Activated naive CD4-positive, alpha-beta T cell treated with anti-CD3 and anti-CD28 coated beads for 36 hours (primary cell): ENCODE data around the gene AQR. TPM values are rescaled to one million over a fixed set of nuclear protein-coding genes. Genes with fewer than 3 reads are reported as not detected.

ENCODE experiments used
- CTCF ChIA-PET: fragments of 350-600 bp; sonication (Branson Sonifier 250); formaldehyde crosslinking; loops from one replicate; lab custom pipeline; 2021; ENCODE audit warnings: antibody characterized with exemption; lab: Charles Lee
- DNase-seq: peaks from one replicate; pipeline ENCODE4 v3.0.0-alpha.2; 2020
- H3K27ac Mint-ChIP-seq: one replicate; pipeline ENCODE4 v1.8.0; 2021; ENCODE audit warnings: mild to moderate bottlenecking, mixed read lengths
- H3K27me3 Mint-ChIP-seq: one replicate; pipeline ENCODE4 v1.8.0; 2021; ENCODE audit warnings: low read depth, mixed read lengths
- H3K36me3 Mint-ChIP-seq: one replicate; pipeline ENCODE4 v1.8.0; 2021; ENCODE audit warnings: low read depth, mixed read lengths
- H3K4me1 Mint-ChIP-seq: one replicate; pipeline ENCODE4 v1.8.0; 2021; ENCODE audit warnings: low read depth, mixed read lengths
- H3K4me3 Mint-ChIP-seq: one replicate; pipeline ENCODE4 v1.8.0; 2021; ENCODE audit warnings: mild to moderate bottlenecking, moderate library complexity, mixed read lengths
- H3K9me3 Mint-ChIP-seq: one replicate; pipeline ENCODE4 v1.8.0; 2021; ENCODE audit warnings: mixed read lengths
- intact Hi-C: fragments of 100-400 bp; cut with micrococcal nuclease; formaldehyde crosslinking; loops from one replicate; pipeline ENCODE4 v1.15.1; 2023
- total RNA-seq, 2 experiments: library from RNA; stranded (reverse); gene quantifications; one replicate each; pipeline ENCODE4 v1.2.3, GENCODE V29; 2021

Gene AQR
- total RNA-seq, 2 experiments from 2014 or later, result 30.8 to 31.3 TPM

- H3K4me3 Mint-ChIP-seq, result no peak overlapping the region
- no peaks in the 10 kb centered on the region for H3K4me1 Mint-ChIP-seq
- intact Hi-C loops, result no loop called here
- DNase-seq, result no peak
- H3K27ac Mint-ChIP-seq, result no peak overlapping the region
- H3K27me3 Mint-ChIP-seq, result no peaks in the 10 kb centered on the region
- peaks cover 17% of the 10 kb centered on the region for H3K36me3 Mint-ChIP-seq
- no peaks in the 10 kb centered on the region for H3K9me3 Mint-ChIP-seq
- CTCF ChIA-PET, result no interaction called here
Observed at GRCh38 chr15:34861214-34861613, 108.3 kb downstream of the AQR start.

DNA sequence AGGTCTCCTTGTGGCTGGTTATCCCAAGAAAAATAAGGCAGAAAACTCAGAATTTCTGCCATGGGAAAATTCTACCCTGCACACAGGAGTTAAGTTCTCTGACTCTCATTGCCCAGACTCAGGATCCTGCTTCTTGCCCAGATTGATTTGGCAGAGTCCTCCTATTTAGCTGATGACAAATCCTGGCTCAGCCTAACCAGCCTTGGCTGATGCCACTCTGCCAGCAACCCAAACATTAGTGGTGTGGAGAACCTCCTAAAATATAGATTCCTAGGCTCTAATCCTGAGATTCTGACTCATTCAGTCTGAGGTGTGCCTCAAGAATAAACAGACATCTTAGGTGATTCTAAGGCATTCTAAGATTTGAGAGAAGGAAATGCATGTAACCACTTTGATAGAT lies 113.6 kb downstream of the AQR start:
- Mint-ChIP-seq H3K27me3 (no peaks in the 10 kb centered on the region), H3K4me3 (no peak overlapping the region), H3K36me3 (peaks cover 24% of the 10 kb centered on the region), H3K4me1 (peaks cover 4% of the 10 kb centered on the region), H3K27ac (peak overlapping the region; percentile 63), H3K9me3 (no peaks in the 10 kb centered on the region)
- intact Hi-C loops, result no loop called here
- no peak for DNase-seq
- CTCF ChIA-PET, result no interaction called here

- H3K36me3 Mint-ChIP-seq, result peaks cover 24% of the 10 kb centered on the region
- CTCF ChIA-PET, result no interaction called here
- H3K27ac Mint-ChIP-seq, result peak overlapping the region; percentile 63
Observed at GRCh38 chr15:34855413-34855812, 114.1 kb downstream of the AQR start.

GRCh38 chr15:34854232-34854631 lies 115.3 kb downstream of the AQR start:
- Mint-ChIP-seq H3K4me3 (no peak overlapping the region), H3K27ac (no peak overlapping the region), H3K4me1 (peaks cover 4% of the 10 kb centered on the region), H3K27me3 (no peaks in the 10 kb centered on the region), H3K36me3 (peaks cover 24% of the 10 kb centered on the region), H3K9me3 (no peaks in the 10 kb centered on the region)
- DNase-seq, result no peak
- CTCF ChIA-PET, result no interaction called here
- intact Hi-C loops, result no loop called here

More at GRCh38 chr15:34855413-34855812, 114.1 kb downstream of the AQR start:
- no peaks in the 10 kb centered on the region for H3K9me3 Mint-ChIP-seq
- no peak for DNase-seq
- H3K27me3 Mint-ChIP-seq, result no peaks in the 10 kb centered on the region
- peaks cover 4% of the 10 kb centered on the region for H3K4me1 Mint-ChIP-seq
- H3K4me3 Mint-ChIP-seq, result no peak overlapping the region
- intact Hi-C loops, result no loop called here

DNA sequence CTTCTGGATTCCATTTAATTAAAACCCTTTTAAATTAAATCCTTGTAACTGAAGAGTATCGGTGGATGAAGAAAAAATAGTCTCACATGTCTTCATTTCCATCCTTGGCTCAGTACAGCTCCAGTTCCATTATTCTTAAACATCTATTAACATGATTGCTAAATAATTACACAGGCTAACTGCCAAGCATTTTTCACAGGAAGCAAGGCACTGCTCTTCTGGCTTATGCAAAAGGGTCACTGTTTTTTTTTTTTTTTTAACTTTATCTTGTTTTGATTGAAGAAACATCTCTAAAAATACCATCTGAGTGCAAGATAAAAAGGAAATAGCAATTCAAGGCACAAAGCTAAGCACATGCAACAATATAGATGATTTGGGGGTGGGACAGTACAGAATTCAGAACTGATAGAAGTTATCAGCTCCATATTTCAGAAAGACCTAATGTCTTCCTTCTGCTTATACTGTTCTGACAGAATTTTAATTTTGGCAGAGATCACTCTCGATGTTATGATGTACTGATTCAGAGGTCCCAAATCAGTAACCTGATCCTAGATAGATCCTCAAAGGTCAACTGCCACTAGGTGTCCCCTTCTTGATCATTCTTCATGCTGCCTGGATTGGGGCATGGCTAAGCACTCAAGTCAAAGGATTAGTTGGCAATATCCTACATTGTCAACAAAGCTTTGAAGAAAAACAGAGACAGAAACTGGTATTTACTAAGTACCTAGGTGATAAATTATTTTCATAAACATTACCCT lies 116.4 kb downstream of the AQR start:
- Mint-ChIP-seq H3K9me3 (no peaks in the 10 kb centered on the region), H3K4me3 (no peak overlapping the region), H3K27me3 (no peaks in the 10 kb centered on the region), H3K36me3 (peaks cover 21% of the 10 kb centered on the region), H3K4me1 (peaks cover 4% of the 10 kb centered on the region), H3K27ac (no peak overlapping the region)
- intact Hi-C loops, result no loop called here
- CTCF ChIA-PET, result interaction anchor here (0.6 to 1.1 kb wide), 3 partner anchors 73 to 266 kb away, joined by 3 to 4 read pairs (median 4); no protein-coding TSS in a partner anchor
- DNase-seq, result no peak

GRCh38 chr15:34851751-34852150 lies 117.8 kb downstream of the AQR start:
- DNase-seq, result no peak
- Mint-ChIP-seq H3K27me3 (no peaks in the 10 kb centered on the region), H3K9me3 (no peaks in the 10 kb centered on the region), H3K36me3 (peaks cover 14% of the 10 kb centered on the region), H3K27ac (no peak overlapping the region), H3K4me1 (peaks cover 4% of the 10 kb centered on the region), H3K4me3 (no peak overlapping the region)
- intact Hi-C loops, result no loop called here
- CTCF ChIA-PET, result interaction anchor here (1.1 kb wide), 1 partner anchor 75 kb away, joined by 3 read pairs; no protein-coding TSS in a partner anchor

- no peak overlapping the region for H3K4me3 Mint-ChIP-seq
- intact Hi-C loops, result no loop called here
- CTCF ChIA-PET, result no interaction called here
- H3K9me3 Mint-ChIP-seq, result no peaks in the 10 kb centered on the region
- no peak overlapping the region for H3K27ac Mint-ChIP-seq
- peaks cover 3% of the 10 kb centered on the region for H3K4me1 Mint-ChIP-seq
- peaks cover 11% of the 10 kb centered on the region for H3K36me3 Mint-ChIP-seq
- DNase-seq, result no peak
- no peaks in the 10 kb centered on the region for H3K27me3 Mint-ChIP-seq
Observed at GRCh38 chr15:34851007-34851406, 118.5 kb downstream of the AQR start.

DNA sequence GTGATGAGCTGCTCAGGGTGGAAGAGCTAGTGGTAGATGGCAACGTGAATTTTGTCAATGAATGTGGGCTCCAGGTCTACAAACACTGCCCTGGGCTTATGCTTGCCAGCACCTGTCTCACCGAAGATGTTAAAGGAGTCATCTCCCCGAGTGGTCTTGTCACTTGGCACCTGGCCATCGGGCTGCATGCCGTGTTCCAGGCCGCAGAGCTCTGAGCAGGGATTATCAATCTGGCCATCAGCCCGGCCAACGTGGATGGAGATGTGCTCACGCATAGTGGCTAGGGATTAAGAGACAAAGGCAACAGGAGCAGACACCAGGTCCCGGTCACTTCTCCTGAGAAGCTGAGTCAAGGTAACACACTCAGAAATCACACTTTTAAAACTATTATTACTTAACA lies 119.4 kb downstream of the AQR start:
- intact Hi-C loops, result no loop called here
- CTCF ChIA-PET, result interaction anchor here (0.6 to 0.9 kb wide), 2 partner anchors 13 to 205 kb away, joined by 3 read pairs; no protein-coding TSS in a partner anchor
- Mint-ChIP-seq H3K9me3 (no peaks in the 10 kb centered on the region), H3K36me3 (peaks cover 7% of the 10 kb centered on the region), H3K27ac (no peak overlapping the region), H3K4me1 (no peaks in the 10 kb centered on the region), H3K27me3 (no peaks in the 10 kb centered on the region), H3K4me3 (no peak overlapping the region)
- no peak for DNase-seq

GRCh38 chr15:34849364-34849959 lies 120.1 kb downstream of the AQR start:
- intact Hi-C loops, result no loop called here
- peaks cover 3% of the 10 kb centered on the region for H3K36me3 Mint-ChIP-seq
- CTCF ChIA-PET, result interaction anchor here (0.9 kb wide), 1 partner anchor 13 kb away, joined by 3 read pairs; no protein-coding TSS in a partner anchor
- H3K27ac Mint-ChIP-seq, result no peak overlapping the region
- H3K4me1 Mint-ChIP-seq, result no peaks in the 10 kb centered on the region
- no peak for DNase-seq
- no peaks in the 10 kb centered on the region for H3K9me3 Mint-ChIP-seq
- H3K27me3 Mint-ChIP-seq, result no peaks in the 10 kb centered on the region
- no peak overlapping the region for H3K4me3 Mint-ChIP-seq

- no peaks in the 10 kb centered on the region for H3K36me3 Mint-ChIP-seq
- H3K9me3 Mint-ChIP-seq, result no peaks in the 10 kb centered on the region
- CTCF ChIA-PET, result no interaction called here
- no peak for DNase-seq
- H3K4me1 Mint-ChIP-seq, result no peaks in the 10 kb centered on the region
- H3K4me3 Mint-ChIP-seq, result no peak overlapping the region
- H3K27me3 Mint-ChIP-seq, result no peaks in the 10 kb centered on the region
- H3K27ac Mint-ChIP-seq, result no peak overlapping the region
- intact Hi-C loops, result no loop called here
Observed at GRCh38 chr15:34847598-34847997, 121.9 kb downstream of the AQR start.

- Mint-ChIP-seq H3K4me1 (no peaks in the 10 kb centered on the region), H3K4me3 (no peak overlapping the region), H3K36me3 (no peaks in the 10 kb centered on the region), H3K27ac (no peak overlapping the region), H3K9me3 (no peaks in the 10 kb centered on the region), H3K27me3 (no peaks in the 10 kb centered on the region)
- no peak for DNase-seq
- CTCF ChIA-PET, result no interaction called here
- intact Hi-C loops, result no loop called here
Observed at GRCh38 chr15:34841262-34841725, 128.2 kb downstream of the AQR start.

DNA sequence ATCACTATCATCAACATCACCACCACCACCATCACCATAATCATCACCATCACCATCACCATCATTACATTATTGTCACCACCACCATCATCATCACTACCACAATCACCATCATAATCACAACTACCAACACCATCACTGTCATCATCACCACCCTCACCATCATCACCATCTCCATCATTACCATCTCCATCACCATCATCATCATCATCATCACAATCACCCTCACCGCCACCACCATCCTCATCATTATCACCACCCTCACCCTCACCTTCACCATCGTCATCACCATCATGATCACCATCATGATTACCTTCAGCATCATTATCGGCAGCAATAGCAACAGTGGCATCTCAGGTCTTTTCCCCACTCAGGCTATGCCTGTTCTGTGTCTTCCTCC lies 131.3 kb downstream of the AQR start:
- H3K9me3 Mint-ChIP-seq, result no peaks in the 10 kb centered on the region
- H3K4me1 Mint-ChIP-seq, result no peaks in the 10 kb centered on the region
- H3K4me3 Mint-ChIP-seq, result no peak overlapping the region
- no peak overlapping the region for H3K27ac Mint-ChIP-seq
- H3K36me3 Mint-ChIP-seq, result no peaks in the 10 kb centered on the region
- no peak for DNase-seq
- intact Hi-C loops, result no loop called here
- no peaks in the 10 kb centered on the region for H3K27me3 Mint-ChIP-seq
- CTCF ChIA-PET, result interaction anchor here (0.6 kb wide), 1 partner anchor 81 kb away, joined by 3 read pairs; no protein-coding TSS in a partner anchor
